ENCODE results near the gene L1TD1. TPM values are rescaled to one million over a fixed set of nuclear protein-coding genes. Genes with fewer than 3 reads are reported as not detected.

The L1TD1 gene
- total and polyA plus RNA-seq, 9 of the 15 experiments (the other 6 are each of a cell fraction or from before 2014, with no cell fraction given), result 0.09 TPM; not detected in 8

GRCh38 chr1:62175568-62176179 is 19.0 kb upstream of the L1TD1 start (continued):
- TF ChIP-seq REST (IDR thresholded peaks at IDR 0.05; ENCODE audit: borderline replicate concordance), result peak; percentile 60; the same call in 1 of the 2 replicates
- no peak for TF ChIP-seq REST (CRISPR knock-in tag; IDR thresholded peaks at IDR 0.05; ENCODE audit: low read depth)
- no peak for TF ChIP-seq MTA3 (IDR thresholded peaks at IDR 0.05; ENCODE audit: borderline replicate concordance)
- TF ChIP-seq SMC3 (conservative IDR thresholded peaks at IDR 0.05; ENCODE audit: insufficient read depth, low read depth, low read length), result peak; percentile 66
- TF ChIP-seq ELF1 (tag; IDR thresholded peaks at IDR 0.05), result no peak
